Activated CD8-positive, alpha-beta T cell treated with anti-CD3 and anti-CD28 coated beads, Interleukin-2, amount 10 ng/mL, durations not matched to agents 7 days and 5 days (primary cell): ENCODE data around the gene WDR59. TPM values are rescaled to one million over a fixed set of nuclear protein-coding genes. Genes with fewer than 3 reads are reported as not detected.
"Not testable (repeated sequence)": the region's sequence is repeated elsewhere in the genome, so short reads cannot be mapped to it uniquely, and the experiment has no call there.

Experiments
- ATAC-seq: fragments of 150-1000 bp; cut with Tn5 transposase; one replicate; pipeline ENCODE4 v1.10.0; 2021; ENCODE audit warnings: moderate library complexity
- CTCF ChIA-PET: fragments of 350-600 bp; sonication (Branson Sonifier 250); formaldehyde crosslinking; loops from one replicate; lab custom pipeline; 2021; ENCODE audit warnings: antibody characterized with exemption; lab: Charles Lee
- POLR2A ChIA-PET: fragments of 350-600 bp; sonication (Branson Sonifier 250); formaldehyde crosslinking; loops from one replicate; lab custom pipeline; 2021; ENCODE audit warnings: antibody characterized with exemption; lab: Charles Lee
- DNase-seq: peaks from one replicate; pipeline ENCODE4 v3.0.0-alpha.2; 2020
- H3K27ac Mint-ChIP-seq: one replicate; pipeline ENCODE4 v1.8.0; 2021; ENCODE audit warnings: mild to moderate bottlenecking, mixed read lengths
- H3K27me3 Mint-ChIP-seq: one replicate; pipeline ENCODE4 v1.8.0; 2021; ENCODE audit warnings: low read depth, mixed read lengths
- H3K36me3 Mint-ChIP-seq: one replicate; pipeline ENCODE4 v1.8.0; 2021; ENCODE audit warnings: low read depth, mixed read lengths
- H3K4me1 Mint-ChIP-seq: one replicate; pipeline ENCODE4 v1.8.0; 2021; ENCODE audit warnings: low read depth, mixed read lengths
- H3K4me3 Mint-ChIP-seq: one replicate; pipeline ENCODE4 v1.8.0; 2021; ENCODE audit warnings: mild to moderate bottlenecking, mixed read lengths
- H3K9me3 Mint-ChIP-seq: one replicate; pipeline ENCODE4 v1.8.0; 2022; ENCODE audit warnings: mixed read lengths; ENCODE audit not compliant: insufficient read depth
- total RNA-seq, 2 experiments: library from RNA; stranded (reverse); gene quantifications; one replicate each; pipeline ENCODE4 v1.2.3, GENCODE V29; 2021

Gene WDR59
- total RNA-seq, 2 experiments from 2014 or later, result 58.3 to 63.5 TPM

GRCh38 chr16:74997042-74997491 lies 12.1 kb upstream of the WDR59 start:
- POLR2A ChIA-PET, result no interaction called here
- H3K27ac Mint-ChIP-seq, result no peak overlapping the region
- H3K4me3 Mint-ChIP-seq, result no peak overlapping the region

GRCh38 chr16:74995986-74996385 lies 11.1 kb upstream of the WDR59 start:
- ATAC-seq (no peak), DNase-seq (no peak)
- Mint-ChIP-seq H3K36me3 (no peaks in the 10 kb centered on the region), H3K9me3 (no peaks in the 10 kb centered on the region), H3K27me3 (peaks cover 22% of the 10 kb centered on the region), H3K4me1 (peaks cover 18% of the 10 kb centered on the region), H3K4me3 (no peak overlapping the region), H3K27ac (no peak overlapping the region)
- POLR2A ChIA-PET, result no interaction called here
- CTCF ChIA-PET, result interaction anchor here (0.9 to 9.4 kb wide), 2 partner anchors 68 to 113 kb away, joined by 4 to 205 read pairs; no protein-coding TSS in a partner anchor

More at GRCh38 chr16:74997042-74997491, 12.1 kb upstream of the WDR59 start:
- peaks cover 23% of the 10 kb centered on the region for H3K4me1 Mint-ChIP-seq
- no peaks in the 10 kb centered on the region for H3K36me3 Mint-ChIP-seq
- CTCF ChIA-PET, result interaction anchor here (9.4 kb wide), 1 partner anchor 112 kb away, joined by 205 read pairs; no protein-coding TSS in a partner anchor
- H3K27me3 Mint-ChIP-seq, result peaks cover 25% of the 10 kb centered on the region
- no peak for ATAC-seq
- DNase-seq, result no peak
- no peaks in the 10 kb centered on the region for H3K9me3 Mint-ChIP-seq

- H3K9me3 Mint-ChIP-seq, result no peaks in the 10 kb centered on the region
Observed at GRCh38 chr16:74991593-74992403, 6.9 kb upstream of the WDR59 start.

GRCh38 chr16:74991268-74991592 lies 6.3 kb upstream of the WDR59 start:
- no peak overlapping the region for H3K4me3 Mint-ChIP-seq
- no peaks in the 10 kb centered on the region for H3K9me3 Mint-ChIP-seq
- DNase-seq (no peak), ATAC-seq (no peak)
- H3K27ac Mint-ChIP-seq, result no peak overlapping the region
- peaks cover 13% of the 10 kb centered on the region for H3K27me3 Mint-ChIP-seq
- no peaks in the 10 kb centered on the region for H3K4me1 Mint-ChIP-seq
- POLR2A ChIA-PET, result interaction anchor here (0.7 kb wide), 1 partner anchor 416 kb away, joined by 3 read pairs; no protein-coding TSS in a partner anchor
- no peaks in the 10 kb centered on the region for H3K36me3 Mint-ChIP-seq
- CTCF ChIA-PET, result interaction anchor here (1.1 to 9.4 kb wide), 2 partner anchors 14 to 117 kb away, joined by 3 to 205 read pairs; no protein-coding TSS in a partner anchor

More at GRCh38 chr16:74991593-74992403, 6.9 kb upstream of the WDR59 start:
- Mint-ChIP-seq H3K27me3 (peaks cover 15% of the 10 kb centered on the region), H3K4me3 (no peak overlapping the region), H3K4me1 (no peaks in the 10 kb centered on the region), H3K36me3 (no peaks in the 10 kb centered on the region), H3K27ac (no peak overlapping the region)
- CTCF ChIA-PET, result interaction anchor here (1.1 to 9.4 kb wide), 2 partner anchors 13 to 117 kb away, joined by 3 to 205 read pairs; no protein-coding TSS in a partner anchor
- ATAC-seq, result no peak
- POLR2A ChIA-PET, result no interaction called here
- DNase-seq, result no peak

GRCh38 chr16:74990832-74991231 lies 5.9 kb upstream of the WDR59 start:
- POLR2A ChIA-PET, result interaction anchor here (0.7 kb wide), 1 partner anchor 416 kb away, joined by 3 read pairs; no protein-coding TSS in a partner anchor
- Mint-ChIP-seq H3K4me1 (no peaks in the 10 kb centered on the region), H3K27ac (no peak overlapping the region), H3K4me3 (no peak overlapping the region), H3K27me3 (peaks cover 10% of the 10 kb centered on the region), H3K36me3 (no peaks in the 10 kb centered on the region), H3K9me3 (no peaks in the 10 kb centered on the region)
- no peak for ATAC-seq
- DNase-seq, result no peak
- CTCF ChIA-PET, result interaction anchor here (9.4 kb wide), 1 partner anchor 118 kb away, joined by 205 read pairs; no protein-coding TSS in a partner anchor

- DNase-seq, H3K9me3 Mint-ChIP-seq, ATAC-seq, H3K4me1 Mint-ChIP-seq, CTCF ChIA-PET, H3K36me3 Mint-ChIP-seq, H3K27me3 Mint-ChIP-seq, H3K27ac Mint-ChIP-seq, H3K4me3 Mint-ChIP-seq, POLR2A ChIA-PET: not testable (repeated sequence)
Observed at GRCh38 chr16:74989864-74990263, 4.9 kb upstream of the WDR59 start.

GRCh38 chr16:74987027-74987681 lies 2.2 kb upstream of the WDR59 start:
- DNase-seq, result no peak

GRCh38 chr16:74984194-74984528 lies 762 bp downstream of the WDR59 start:
- Mint-ChIP-seq H3K4me3 (peak overlapping the region; percentile 90), H3K9me3 (no peaks in the 10 kb centered on the region), H3K27ac (peak overlapping the region; percentile 93), H3K36me3 (no peaks in the 10 kb centered on the region), H3K4me1 (peaks cover 21% of the 10 kb centered on the region), H3K27me3 (no peaks in the 10 kb centered on the region)
- ChIA-PET POLR2A (interaction anchor here (0.8 to 1.5 kb wide), 3 partner anchors 14 to 533 kb away, joined by 3 to 5 read pairs (median 4); no protein-coding TSS in a partner anchor), CTCF (interaction anchor here (1.2 to 2.6 kb wide), 3 partner anchors 14 to 663 kb away, joined by 4 to 21 read pairs (median 15); partner anchors contain the start of genes KARS1, TERF2IP and ZNRF1)
- no peak for DNase-seq
- ATAC-seq, result no peak

More at GRCh38 chr16:74987027-74987681, 2.2 kb upstream of the WDR59 start:
- POLR2A ChIA-PET, result interaction anchor here (0.6 to 1.1 kb wide), 2 partner anchors 119 to 411 kb away, joined by 3 read pairs; no protein-coding TSS in a partner anchor
- no peak overlapping the region for H3K4me3 Mint-ChIP-seq
- H3K27me3 Mint-ChIP-seq, result peaks cover 6% of the 10 kb centered on the region
- no peak for ATAC-seq
- peaks cover 21% of the 10 kb centered on the region for H3K4me1 Mint-ChIP-seq
- H3K27ac Mint-ChIP-seq, result no peak overlapping the region
- H3K36me3 Mint-ChIP-seq, result no peaks in the 10 kb centered on the region
- CTCF ChIA-PET, result interaction anchor here (2.7 to 3.0 kb wide), 2 partner anchors 11 to 124 kb away, joined by 10 to 13 read pairs; partner anchors contain the start of gene ZNRF1
- no peaks in the 10 kb centered on the region for H3K9me3 Mint-ChIP-seq

GRCh38 chr16:74982256-74982655 lies 2.7 kb downstream of the WDR59 start:
- Mint-ChIP-seq H3K27ac (no peak overlapping the region), H3K9me3 (no peaks in the 10 kb centered on the region), H3K36me3 (peaks cover 3% of the 10 kb centered on the region), H3K4me1 (peaks cover 21% of the 10 kb centered on the region), H3K4me3 (no peak overlapping the region), H3K27me3 (no peaks in the 10 kb centered on the region)
- CTCF ChIA-PET, result interaction anchor here (0.6 kb wide), 1 partner anchor 16 kb away, joined by 3 read pairs; no protein-coding TSS in a partner anchor
- ATAC-seq, result no peak
- POLR2A ChIA-PET, result no interaction called here
- DNase-seq, result no peak

GRCh38 chr16:74975591-74975990 lies 9.3 kb downstream of the WDR59 start:
- POLR2A ChIA-PET, result no interaction called here
- Mint-ChIP-seq H3K4me3 (no peak overlapping the region), H3K4me1 (no peaks in the 10 kb centered on the region), H3K27me3 (no peaks in the 10 kb centered on the region), H3K9me3 (no peaks in the 10 kb centered on the region), H3K27ac (no peak overlapping the region), H3K36me3 (peaks cover 8% of the 10 kb centered on the region)
- no peak for ATAC-seq
- no peak for DNase-seq
- CTCF ChIA-PET, result no interaction called here

GRCh38 chr16:74973304-74973703 lies 11.6 kb downstream of the WDR59 start:
- ChIA-PET CTCF (interaction anchor here (0.9 kb wide), 1 partner anchor 138 kb away, joined by 3 read pairs; no protein-coding TSS in a partner anchor), POLR2A (no interaction called here)
- DNase-seq, result no peak
- Mint-ChIP-seq H3K27ac (no peak overlapping the region), H3K9me3 (no peaks in the 10 kb centered on the region), H3K4me1 (peaks cover 3% of the 10 kb centered on the region), H3K36me3 (peaks cover 6% of the 10 kb centered on the region), H3K4me3 (no peak overlapping the region), H3K27me3 (no peaks in the 10 kb centered on the region)
- ATAC-seq, result no peak
